SU-DHL-6 (cell line): ENCODE measurements around the gene ZNF687.

ENCODE experiments used
- H2AFZ ChIP-seq: fragments of 200-600 bp; sonication (generic); 2 replicates; pipeline ENCODE4 v1.6.1; 2014; ENCODE audit warnings: low read depth, mild to moderate bottlenecking, moderate library complexity, mixed read lengths, antibody characterized with exemption, low read length; ENCODE audit not compliant: severe bottlenecking
- H3F3A ChIP-seq: fragments of 200-600 bp; shearing (Covaris generic); 2 replicates; pipeline ENCODE4 v1.6.0; 2016; ENCODE audit warnings: antibody characterized with exemption, mild to moderate bottlenecking; ENCODE audit not compliant: insufficient read depth
- H3K27ac ChIP-seq: fragments of 200-600 bp; sonication (generic); 2 replicates; pipeline ENCODE4 v1.5.1; 2016; ENCODE audit warnings: low read depth, mild to moderate bottlenecking, low read length, moderate library complexity, mixed read lengths
- H3K27me3 ChIP-seq: fragments of 200-600 bp; sonication (generic), shearing (Covaris generic); 2 replicates; pipeline ENCODE4 v1.6.0; 2014; ENCODE audit warnings: mild to moderate bottlenecking, low read length
- H3K36me3 ChIP-seq: fragments of 200-600 bp; sonication (generic); 2 replicates; pipeline ENCODE4 v1.6.1; 2014; ENCODE audit warnings: mild to moderate bottlenecking, low read length, mixed read lengths
- H3K4me2 ChIP-seq: fragments of 300-600, 200-600 bp; shearing (Covaris generic), sonication (generic); 2 replicates; pipeline ENCODE4 v1.6.0; 2014; ENCODE audit warnings: low read length, low read depth, mild to moderate bottlenecking; ENCODE audit not compliant: poor library complexity, severe bottlenecking
- H3K4me3 ChIP-seq: fragments of 200-600 bp; sonication (generic); 2 replicates; pipeline ENCODE4 v1.5.1; 2014; ENCODE audit warnings: antibody characterized with exemption, low read length, mild to moderate bottlenecking, mixed read lengths; ENCODE audit not compliant: insufficient read depth, poor library complexity, severe bottlenecking
- H3K79me2 ChIP-seq: fragments of 200-600 bp; sonication (generic); 2 replicates; pipeline ENCODE4 v1.6.1; 2014; ENCODE audit warnings: mild to moderate bottlenecking, low read length, moderate library complexity; ENCODE audit not compliant: insufficient read depth
- H3K9ac ChIP-seq: fragments of 200-600 bp; sonication (generic); 2 replicates; pipeline ENCODE4 v1.7.0; 2014; ENCODE audit warnings: mild to moderate bottlenecking, low read length
- H3K9me2 ChIP-seq: fragments of 200-600 bp; sonication (generic); replicated peaks from 2 replicates; pipeline ENCODE4 v1.6.1; 2014; ENCODE audit warnings: low read length; ENCODE audit not compliant: insufficient read depth
- H3K9me3 ChIP-seq: fragments of 200-600 bp; sonication (generic); 2 replicates; pipeline ENCODE4 v1.6.1; 2014; ENCODE audit warnings: low read length, mixed read lengths; ENCODE audit not compliant: insufficient read depth
- H4K20me1 ChIP-seq: fragments of 200-600 bp; sonication (generic); 2 replicates; pipeline ENCODE4 v1.6.1; 2014; ENCODE audit warnings: low read depth, mild to moderate bottlenecking, antibody characterized with exemption, low read length, moderate library complexity, mixed read lengths
- EZH2phosphoT487 ChIP-seq: fragments of 200-600 bp; sonication (generic), shearing (Covaris generic); conservative IDR thresholded peaks from 2 replicates; pipeline ENCODE4 v1.6.1; 2018; ENCODE audit warnings: mild to moderate bottlenecking, antibody characterized with exemption, low read length, moderate library complexity, mixed read lengths
- TF ChIP-seq, protein P1 (sequence below): fragments of 200-600 bp; sonication (generic); IDR thresholded peaks from one replicate; pipeline ENCODE4 v1.5.1; 2017; ENCODE audit warnings: antibody characterized with exemption, mild to moderate bottlenecking, low read length, moderate library complexity; ENCODE audit not compliant: insufficient read depth, poor library complexity, severe bottlenecking

ZNF687 gene

GRCh38 chr1:151265446-151266236, 16.5 kb upstream of the ZNF687 start:
- Histone ChIP-seq H2AFZ (no peak overlapping the region), H3K4me2 (no peak overlapping the region), H3K79me2 (0 out of 2 replicates have a peak, but pooled peaks cover 5% of the 10 kb centered on the region), H3K4me3 (no peak overlapping the region), H3K27ac (no peak overlapping the region), H3K9ac (no peak overlapping the region), H3K9me2 (no peaks in the 10 kb centered on the region), H3F3A (no peaks in the 10 kb centered on the region), H3K9me3 (no peaks in the 10 kb centered on the region), H4K20me1 (no peaks in the 10 kb centered on the region), H3K27me3 (no peaks in the 10 kb centered on the region), H3K36me3 (no peaks in the 10 kb centered on the region)
- no peak for TF ChIP-seq EZH2phosphoT487

GRCh38 chr1:151266315-151266714, 15.8 kb upstream of the ZNF687 start:
- no peaks in the 10 kb centered on the region for H3K27me3 ChIP-seq
- no peaks in the 10 kb centered on the region for H3K9me3 ChIP-seq
- H3K36me3 ChIP-seq = no peaks in the 10 kb centered on the region
- 0 out of 2 replicates have a peak, but pooled peaks cover 5% of the 10 kb centered on the region for H3K79me2 ChIP-seq
- TF ChIP-seq, protein P1, sequence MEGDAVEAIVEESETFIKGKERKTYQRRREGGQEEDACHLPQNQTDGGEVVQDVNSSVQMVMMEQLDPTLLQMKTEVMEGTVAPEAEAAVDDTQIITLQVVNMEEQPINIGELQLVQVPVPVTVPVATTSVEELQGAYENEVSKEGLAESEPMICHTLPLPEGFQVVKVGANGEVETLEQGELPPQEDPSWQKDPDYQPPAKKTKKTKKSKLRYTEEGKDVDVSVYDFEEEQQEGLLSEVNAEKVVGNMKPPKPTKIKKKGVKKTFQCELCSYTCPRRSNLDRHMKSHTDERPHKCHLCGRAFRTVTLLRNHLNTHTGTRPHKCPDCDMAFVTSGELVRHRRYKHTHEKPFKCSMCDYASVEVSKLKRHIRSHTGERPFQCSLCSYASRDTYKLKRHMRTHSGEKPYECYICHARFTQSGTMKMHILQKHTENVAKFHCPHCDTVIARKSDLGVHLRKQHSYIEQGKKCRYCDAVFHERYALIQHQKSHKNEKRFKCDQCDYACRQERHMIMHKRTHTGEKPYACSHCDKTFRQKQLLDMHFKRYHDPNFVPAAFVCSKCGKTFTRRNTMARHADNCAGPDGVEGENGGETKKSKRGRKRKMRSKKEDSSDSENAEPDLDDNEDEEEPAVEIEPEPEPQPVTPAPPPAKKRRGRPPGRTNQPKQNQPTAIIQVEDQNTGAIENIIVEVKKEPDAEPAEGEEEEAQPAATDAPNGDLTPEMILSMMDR = no peak
- TF ChIP-seq EZH2phosphoT487 = no peak
- H2AFZ ChIP-seq = no peak overlapping the region
- no peaks in the 10 kb centered on the region for H3K9me2 ChIP-seq
- H3K4me3 ChIP-seq = no peak overlapping the region
- no peak overlapping the region for H3K9ac ChIP-seq
- no peaks in the 10 kb centered on the region for H4K20me1 ChIP-seq
- no peak overlapping the region for H3K27ac ChIP-seq
- no peak overlapping the region for H3K4me2 ChIP-seq
- H3F3A ChIP-seq = no peaks in the 10 kb centered on the region

DNA sequence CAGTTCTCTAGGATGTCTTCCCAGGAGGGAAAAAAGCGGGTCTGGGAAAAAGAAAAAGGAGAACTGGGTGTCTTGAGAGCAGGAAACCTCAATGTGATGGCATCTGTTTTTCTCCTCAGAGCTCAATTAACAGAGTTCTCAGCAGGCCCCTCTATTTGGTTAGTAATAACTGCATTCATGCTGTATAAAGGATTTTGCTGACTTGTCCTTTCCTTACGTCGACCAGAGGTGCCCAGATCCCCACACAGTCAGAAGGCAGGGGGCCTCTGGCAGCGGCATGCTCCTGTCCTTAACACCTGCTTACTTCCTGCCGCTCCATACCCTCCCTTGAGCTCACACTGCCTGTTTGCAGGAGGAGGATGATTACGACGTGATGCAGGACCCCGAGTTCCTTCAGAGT, 15.3 kb upstream of the ZNF687 start:
- Histone ChIP-seq H3K4me2 (no peak overlapping the region), H3F3A (no peaks in the 10 kb centered on the region), H3K4me3 (no peak overlapping the region), H3K79me2 (0 out of 2 replicates have a peak, but pooled peaks cover 3% of the 10 kb centered on the region), H3K9ac (no peak overlapping the region), H3K36me3 (no peaks in the 10 kb centered on the region), H3K27ac (no peak overlapping the region), H3K9me2 (no peaks in the 10 kb centered on the region), H2AFZ (no peak overlapping the region), H3K9me3 (no peaks in the 10 kb centered on the region), H3K27me3 (no peaks in the 10 kb centered on the region), H4K20me1 (no peaks in the 10 kb centered on the region)
- TF ChIP-seq, protein P1 = no peak
- TF ChIP-seq EZH2phosphoT487 = no peak

DNA sequence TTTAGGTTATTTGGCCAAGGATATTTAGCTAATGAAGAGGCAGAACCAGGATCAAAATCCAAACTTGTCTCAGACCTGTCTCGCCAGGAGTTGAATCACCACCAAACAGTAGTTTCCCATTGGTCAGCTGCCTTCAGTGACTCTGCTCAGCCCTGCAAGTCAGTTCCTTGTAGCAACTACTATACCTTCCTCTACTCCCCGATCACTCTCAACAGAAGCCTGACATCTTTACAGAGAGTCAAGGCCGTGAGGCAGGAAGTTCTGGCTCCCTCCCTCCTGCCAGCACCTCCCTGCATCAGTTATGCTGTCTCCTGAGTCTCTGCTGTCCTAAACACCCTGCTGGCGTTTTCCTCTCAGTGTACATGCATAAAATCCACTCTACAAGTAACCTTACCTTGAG, 14.3 kb upstream of the ZNF687 start:
- no peaks in the 10 kb centered on the region for H3K36me3 ChIP-seq
- H4K20me1 ChIP-seq = no peaks in the 10 kb centered on the region
- no peak for TF ChIP-seq EZH2phosphoT487
- TF ChIP-seq, protein P1 = no peak
- H3K4me3 ChIP-seq = no peak overlapping the region
- H3K9me3 ChIP-seq = no peaks in the 10 kb centered on the region
- H3K4me2 ChIP-seq = no peak overlapping the region
- H3K79me2 ChIP-seq = no peaks in the 10 kb centered on the region
- no peaks in the 10 kb centered on the region for H3F3A ChIP-seq
- H3K27ac ChIP-seq = no peak overlapping the region
- no peaks in the 10 kb centered on the region for H3K9me2 ChIP-seq
- no peak overlapping the region for H2AFZ ChIP-seq
- H3K9ac ChIP-seq = no peak overlapping the region
- no peaks in the 10 kb centered on the region for H3K27me3 ChIP-seq
